ENCODE measurements around the gene BRIP1. TPM values are rescaled to one million over a fixed set of nuclear protein-coding genes. Genes with fewer than 3 reads are reported as not detected.

The BRIP1 gene
- total and polyA plus RNA-seq, 10 of the 15 experiments (the other 5 are each of a cell fraction or from before 2014, with no cell fraction given): 4.0 to 24.2 (median 12.8) TPM

DNA sequence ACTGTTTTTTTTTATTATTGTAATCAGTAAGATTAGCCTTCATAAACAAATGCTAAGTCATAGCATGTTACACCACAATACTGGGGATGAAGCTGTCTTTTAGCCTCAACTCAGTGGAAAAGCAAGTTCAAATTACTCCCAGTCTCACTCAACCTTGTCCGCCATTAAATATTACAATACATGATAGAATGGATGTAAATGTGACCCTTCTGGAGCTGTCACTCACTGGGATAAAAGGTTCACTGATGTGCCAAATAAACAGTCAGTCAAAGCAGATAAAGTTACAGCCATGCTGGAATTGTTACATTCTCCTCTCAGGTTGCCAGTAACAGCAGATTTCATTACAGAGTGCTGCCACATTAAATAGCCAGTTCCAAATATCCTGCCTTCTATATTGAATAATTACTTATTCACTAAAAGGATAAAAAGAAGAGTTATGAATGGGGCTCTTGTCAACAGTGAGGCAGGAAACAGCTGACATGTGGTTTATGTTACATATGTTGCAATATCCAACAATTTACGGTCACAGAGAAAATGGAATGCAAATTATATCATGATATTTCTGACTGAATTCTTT, 53.4 kb downstream of the BRIP1 start:
- POLR2A ChIA-PET: no interaction called here
- H3K36me3 ChIP-seq (ENCODE audit: control insufficient read depth in 2 of 2, insufficient read depth in 2 of 2, low read length in 1 of 2): peaks cover 0 to 4% of the 10 kb centered on the region in 2 experiments; a peak in 2 of 4 replicates
- H3K9me3 ChIP-seq (replicated peaks; ENCODE audit: control insufficient read depth, insufficient read depth, low read length): no peaks in the 10 kb centered on the region
- H3K4me2 ChIP-seq (ENCODE audit: control insufficient read depth, insufficient read depth): no peak overlapping the region
- ATAC-seq (no peak), DNase-seq (ENCODE audit: low read depth, low spot score) (no peak), FAIRE-seq (no peak)
- no peak overlapping the region for H3K4me3 ChIP-seq
- H3K27me3 ChIP-seq (replicated peaks in 1 of 2; ENCODE audit: control insufficient read depth in 2 of 2, insufficient read depth in 2 of 2, low read length in 1 of 2): no peaks in the 10 kb centered on the region
- intact Hi-C loops (cut with micrococcal nuclease; ENCODE audit: unreplicated experiment): no loop called here
- no TSS peak for BruUV-seq (replicated peaks)
- no peaks in the 10 kb centered on the region for H4K20me1 ChIP-seq (ENCODE audit: control insufficient read depth, insufficient read depth)
- CTCF ChIA-PET: interaction anchor here (1.3 kb wide), 1 partner anchor 47 kb away, joined by 3 read pairs; no protein-coding TSS in a partner anchor
- TF ChIP-seq FOXK2 (IDR thresholded peaks at IDR 0.05) (no peak), NFXL1 (IDR thresholded peaks at IDR 0.05; ENCODE audit: borderline replicate concordance) (peak; percentile 78), RUNX3 (IDR thresholded peaks at IDR 0.05; ENCODE audit: low read length) (peak; percentile 15; the same call in 1 of the 2 replicates)
- TF ChIP-seq, protein P1, sequence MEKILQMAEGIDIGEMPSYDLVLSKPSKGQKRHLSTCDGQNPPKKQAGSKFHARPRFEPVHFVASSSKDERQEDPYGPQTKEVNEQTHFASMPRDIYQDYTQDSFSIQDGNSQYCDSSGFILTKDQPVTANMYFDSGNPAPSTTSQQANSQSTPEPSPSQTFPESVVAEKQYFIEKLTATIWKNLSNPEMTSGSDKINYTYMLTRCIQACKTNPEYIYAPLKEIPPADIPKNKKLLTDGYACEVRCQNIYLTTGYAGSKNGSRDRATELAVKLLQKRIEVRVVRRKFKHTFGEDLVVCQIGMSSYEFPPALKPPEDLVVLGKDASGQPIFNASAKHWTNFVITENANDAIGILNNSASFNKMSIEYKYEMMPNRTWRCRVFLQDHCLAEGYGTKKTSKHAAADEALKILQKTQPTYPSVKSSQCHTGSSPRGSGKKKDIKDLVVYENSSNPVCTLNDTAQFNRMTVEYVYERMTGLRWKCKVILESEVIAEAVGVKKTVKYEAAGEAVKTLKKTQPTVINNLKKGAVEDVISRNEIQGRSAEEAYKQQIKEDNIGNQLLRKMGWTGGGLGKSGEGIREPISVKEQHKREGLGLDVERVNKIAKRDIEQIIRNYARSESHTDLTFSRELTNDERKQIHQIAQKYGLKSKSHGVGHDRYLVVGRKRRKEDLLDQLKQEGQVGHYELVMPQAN (conservative IDR thresholded peaks at IDR 0.05): no peak
- TF ChIP-seq, protein P2, sequence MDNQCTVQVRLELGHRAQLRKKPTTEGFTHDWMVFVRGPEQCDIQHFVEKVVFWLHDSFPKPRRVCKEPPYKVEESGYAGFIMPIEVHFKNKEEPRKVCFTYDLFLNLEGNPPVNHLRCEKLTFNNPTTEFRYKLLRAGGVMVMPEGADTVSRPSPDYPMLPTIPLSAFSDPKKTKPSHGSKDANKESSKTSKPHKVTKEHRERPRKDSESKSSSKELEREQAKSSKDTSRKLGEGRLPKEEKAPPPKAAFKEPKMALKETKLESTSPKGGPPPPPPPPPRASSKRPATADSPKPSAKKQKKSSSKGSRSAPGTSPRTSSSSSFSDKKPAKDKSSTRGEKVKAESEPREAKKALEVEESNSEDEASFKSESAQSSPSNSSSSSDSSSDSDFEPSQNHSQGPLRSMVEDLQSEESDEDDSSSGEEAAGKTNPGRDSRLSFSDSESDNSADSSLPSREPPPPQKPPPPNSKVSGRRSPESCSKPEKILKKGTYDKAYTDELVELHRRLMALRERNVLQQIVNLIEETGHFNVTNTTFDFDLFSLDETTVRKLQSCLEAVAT (IDR thresholded peaks at IDR 0.05): no peak
- 76% methylated on average over 2 of the region's 2 CpGs for WGBS (ENCODE audit: insufficient coverage, insufficient replicate concordance, low lambda C conversion rate, missing lambda C conversion rate)
- no peak overlapping the region for H3K27ac ChIP-seq (ENCODE audit: control insufficient read depth, insufficient read depth)
- no peaks in the 10 kb centered on the region for H3K4me1 ChIP-seq (ENCODE audit: control insufficient read depth, insufficient read depth, low read length)
- no peak overlapping the region for H3K9ac ChIP-seq (ENCODE audit: control insufficient read depth, insufficient read depth, low read length)
- H3K79me2 ChIP-seq (ENCODE audit: control insufficient read depth, insufficient read depth, low read length): no peaks in the 10 kb centered on the region
- in situ Hi-C loops (cut with MboI): no loop called here
- SMC1A ChIA-PET (ENCODE audit: uncharacterized antibody, unreplicated experiment): no interaction called here
- RAD21 ChIA-PET (ENCODE audit: unreplicated experiment): interaction anchor here (1.1 kb wide), 1 partner anchor 51 kb away, joined by 3 read pairs; no protein-coding TSS in a partner anchor
- H2AFZ ChIP-seq (ENCODE audit: control insufficient read depth, low read depth, low read length): no peak overlapping the region
